B cell (primary cell): Measurements from ENCODE around the gene XXYLT1. TPM values are rescaled to one million over a fixed set of nuclear protein-coding genes. Genes with fewer than 3 reads are reported as not detected.

Source experiments
- ATAC-seq: fragments of 200-7000 bp; cut with Tn5 transposase; one replicate; pipeline ENCODE4 v1.10.0; 2021; ENCODE audit warnings: low read depth, mild to moderate bottlenecking, moderate number of reproducible peaks, moderate library complexity
- CTCF ChIA-PET: fragments of 350-600 bp; sonication (Branson Sonifier 250); formaldehyde crosslinking; loops from one replicate; lab custom pipeline; 2021; ENCODE audit warnings: antibody characterized with exemption, inconsistent platforms; lab: Charles Lee
- POLR2A ChIA-PET: fragments of 350-600 bp; sonication (Branson Sonifier 250); formaldehyde crosslinking; loops from one replicate; lab custom pipeline; 2021; ENCODE audit warnings: antibody characterized with exemption; lab: Charles Lee
- DNase-seq: peaks from one replicate; pipeline ENCODE4 v3.0.0; 2013
- H2AFZ ChIP-seq: 2 replicates; pipeline ENCODE4 v1.6.1; 2012; ENCODE audit warnings: mild to moderate bottlenecking, low read depth, low read length; ENCODE audit not compliant: insufficient read depth, poor library complexity, severe bottlenecking
- H3K27ac ChIP-seq, 2 donors: 1 replicate in 1 of 2; 2 replicates in 1 of 2; pipeline ENCODE4 v1.5.1; 2012 to 2013; ENCODE audit warnings: low read length in 2 of 2, mild to moderate bottlenecking in 2 of 2, moderate library complexity in 1 of 2
- H3K27me3 ChIP-seq, 4 experiments: fragments of 200-600 bp in 1 of 4; sonication (generic) in 1 of 4; replicated peaks in 1 of 4; 1 replicate in 2 of 4; 2 replicates in 2 of 4; pipeline versions ENCODE4 v1.6.1 to v1.7.0; 2013 to 2016; ENCODE audit warnings: low read length in 3 of 4, mild to moderate bottlenecking in 2 of 4, mixed read lengths in 1 of 4, moderate library complexity in 1 of 4; ENCODE audit not compliant: insufficient read depth in 4 of 4, control insufficient read depth in 3 of 4; ENCODE audit errors: control extremely low read depth in 1 of 4
- H3K36me3 ChIP-seq, 2 experiments: replicated peaks in 1 of 2; 1 replicate in 1 of 2; 2 replicates in 1 of 2; pipeline versions ENCODE4 v1.6.1 to v1.7.1; 2013; ENCODE audit warnings: low read length in 1 of 2; ENCODE audit not compliant: insufficient read depth in 2 of 2, control insufficient read depth in 1 of 2; ENCODE audit errors: control extremely low read depth in 1 of 2, extremely low read depth in 1 of 2
- H3K4me1 ChIP-seq, 2 donors: fragments of 200-600 bp in 1 of 2; sonication (generic) in 1 of 2; 1 replicate in 1 of 2; 2 replicates in 1 of 2; pipeline versions ENCODE4 v1.5.1 to v1.6.1; 2013 to 2017; ENCODE audit warnings: low read length in 2 of 2; ENCODE audit not compliant: control insufficient read depth in 2 of 2, insufficient read depth in 2 of 2
- H3K4me2 ChIP-seq: replicated peaks from 2 replicates; pipeline ENCODE3; 2012; ENCODE audit warnings: mild to moderate bottlenecking, low read depth, low read length; ENCODE audit not compliant: poor library complexity, severe bottlenecking
- H3K4me3 ChIP-seq, 5 experiments: fragments of 200-600 bp in 1 of 5; sonication (generic) in 1 of 5; 1 replicate in 3 of 5; 2 replicates in 2 of 5; pipeline versions ENCODE4 v1.5.1 to v1.7.0; 2011 to 2016; ENCODE audit warnings: low read length in 4 of 5, mild to moderate bottlenecking in 4 of 5, low read depth in 2 of 5, control low read depth in 1 of 5, moderate library complexity in 1 of 5; ENCODE audit not compliant: insufficient read depth in 1 of 5; ENCODE audit errors: control extremely low read depth in 1 of 5, extremely low read depth in 1 of 5
- H3K79me2 ChIP-seq: fragments of 200-600 bp; sonication (generic); one replicate; pipeline ENCODE4 v1.6.0; 2016; ENCODE audit warnings: low read length; ENCODE audit not compliant: control insufficient read depth, insufficient read depth
- H3K9ac ChIP-seq: fragments of 200-600 bp; sonication (generic); 2 replicates; pipeline ENCODE4 v1.6.1; 2017; ENCODE audit warnings: mild to moderate bottlenecking, low read length, moderate library complexity
- H3K9me3 ChIP-seq, 3 donors: one replicate each; pipeline versions ENCODE4 v1.6.1 to v1.7.1; 2013; ENCODE audit warnings: low read length in 2 of 3; ENCODE audit not compliant: control insufficient read depth in 2 of 3, insufficient read depth in 1 of 3; ENCODE audit errors: control extremely low read depth in 1 of 3
- H4K20me1 ChIP-seq: 2 replicates; pipeline ENCODE4 v1.6.0; 2012; ENCODE audit warnings: mild to moderate bottlenecking, low read length; ENCODE audit not compliant: insufficient read depth, control insufficient read depth, poor library complexity, severe bottlenecking
- H3K27ac Mint-ChIP-seq: one replicate; pipeline ENCODE4 v1.8.0; 2021; ENCODE audit warnings: mixed read lengths
- H3K27me3 Mint-ChIP-seq: one replicate; pipeline ENCODE4 v1.8.0; 2021; ENCODE audit warnings: mixed read lengths
- H3K4me1 Mint-ChIP-seq: one replicate; pipeline ENCODE4 v1.8.0; 2021; ENCODE audit warnings: mixed read lengths
- H3K4me3 Mint-ChIP-seq: one replicate; pipeline ENCODE4 v1.8.0; 2021; ENCODE audit warnings: mixed read lengths
- H3K9me3 Mint-ChIP-seq: one replicate; pipeline ENCODE4 v1.8.0; 2022; ENCODE audit warnings: mixed read lengths; ENCODE audit not compliant: insufficient read depth
- CTCF ChIP-seq: fragments of 200-600 bp; IDR thresholded peaks from one replicate; pipeline ENCODE4 v1.8.0; 2022; ENCODE audit warnings: antibody characterized with exemption, mild to moderate bottlenecking
- EZH2 ChIP-seq: IDR thresholded peaks from 2 replicates; pipeline ENCODE4 v1.6.1; 2012; ENCODE audit warnings: borderline replicate concordance, low read depth, mild to moderate bottlenecking, moderate library complexity, low read length; ENCODE audit not compliant: insufficient read depth, poor library complexity, severe bottlenecking
- WGBS: methylation state at CpG from one replicate; pipeline ENCODE4 v1.1.5; 2013; ENCODE audit warnings: missing lambda C conversion rate; ENCODE audit not compliant: insufficient coverage; 5-methylcytosine and 5-hydroxymethylcytosine counted together
- intact Hi-C: fragments of 100-400 bp; cut with micrococcal nuclease; formaldehyde crosslinking; loops from one replicate; pipeline ENCODE4 v1.10.0; 2022
- polyA plus RNA-seq: library from polyadenylated mRNA; depleted of rRNA; stranded (reverse); fragments of >200 nt; gene quantifications from 2 replicates; pipeline ENCODE4 v1.2.3, GENCODE V29; 2012
- total RNA-seq, 2 donors: library from RNA; stranded (reverse); fragments of 120-200 nt in 1 of 2; gene quantifications; 1 replicate in 1 of 2; 2 replicates in 1 of 2; pipeline versions ENCODE4 v1.2.3 to v1.2.4, GENCODE V29; 2013 to 2022

XXYLT1 gene
- total and polyA plus RNA-seq, 2 donors (not counting 1 experiment from before 2014, with no cell fraction given): 2.6 to 11.2 TPM

GRCh38 chr3:195140816-195141793 is 129.9 kb downstream of the XXYLT1 start:
- Histone ChIP-seq H3K36me3 (no peaks in the 10 kb centered on the region), H3K27ac (no peak overlapping the region), H3K4me3 (no peak overlapping the region), H4K20me1 (no peaks in the 10 kb centered on the region), H2AFZ (no peak overlapping the region), H3K79me2 (no peaks in the 10 kb centered on the region), H3K9me3 (peaks cover 3 to 10% (median 8%) of the 10 kb centered on the region in 3 donors), H3K4me1 (peaks cover 9 to 25% of the 10 kb centered on the region in 2 donors), H3K4me2 (no peak overlapping the region), H3K27me3 (no peaks in the 10 kb centered on the region), H3K9ac (no peak overlapping the region)
- Mint-ChIP-seq H3K4me3 (no peak overlapping the region), H3K27ac (no peak overlapping the region), H3K27me3 (no peaks in the 10 kb centered on the region), H3K4me1 (peaks cover 17% of the 10 kb centered on the region), H3K9me3 (peaks cover 9% of the 10 kb centered on the region)
- POLR2A ChIA-PET: no interaction called here
- no peak for TF ChIP-seq CTCF
- TF ChIP-seq EZH2: no peak
- WGBS: 97% methylated on average over 6 of the region's 12 CpGs
- CTCF ChIA-PET: no interaction called here
- intact Hi-C loops: no loop called here
- ATAC-seq (no peak), DNase-seq (no peak)

- ChIA-PET CTCF (no interaction called here), POLR2A (no interaction called here)
- WGBS: no CpG with 5 or more reads among the region's 1 CpG
- Mint-ChIP-seq H3K9me3 (peaks cover 9% of the 10 kb centered on the region), H3K4me3 (no peak overlapping the region), H3K27me3 (no peaks in the 10 kb centered on the region), H3K27ac (no peak overlapping the region), H3K4me1 (peaks cover 11% of the 10 kb centered on the region)
- Histone ChIP-seq H3K4me2 (no peak overlapping the region), H3K9me3 (peaks cover 3 to 10% (median 8%) of the 10 kb centered on the region in 3 donors), H3K36me3 (no peaks in the 10 kb centered on the region), H3K27ac (no peak overlapping the region), H3K4me3 (no peak overlapping the region), H3K9ac (no peak overlapping the region), H3K27me3 (no peaks in the 10 kb centered on the region), H3K79me2 (no peaks in the 10 kb centered on the region), H2AFZ (no peak overlapping the region), H4K20me1 (no peaks in the 10 kb centered on the region), H3K4me1 (peaks cover 9 to 19% of the 10 kb centered on the region in 2 donors)
- ATAC-seq (no peak), DNase-seq (no peak)
- intact Hi-C loops: no loop called here
- no peak for TF ChIP-seq EZH2
- TF ChIP-seq CTCF: no peak
Measured at GRCh38 chr3:195140410-195140809, 130.5 kb downstream of the XXYLT1 start.
